ENCODE results near the gene DYNC1LI1.

DNA sequence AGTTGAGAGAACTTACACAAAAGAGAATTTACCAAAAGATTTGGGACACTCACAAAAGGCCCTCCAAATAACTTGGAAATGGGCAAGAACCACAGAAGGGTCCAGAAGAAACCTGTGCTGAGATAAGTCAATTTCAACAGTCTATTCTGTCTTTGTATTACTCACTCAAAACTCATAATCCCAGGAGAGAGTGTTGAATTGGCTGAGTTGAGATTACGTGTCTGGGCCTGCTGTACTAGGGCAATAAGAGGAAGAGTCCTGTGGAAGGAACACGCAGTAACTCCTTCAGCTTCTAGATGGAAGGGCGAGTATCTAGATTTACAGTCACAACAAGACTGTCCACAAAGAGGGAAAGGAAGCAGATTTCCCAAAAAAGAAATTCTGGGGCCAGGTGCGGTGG is 42.5 kb upstream of the DYNC1LI1 start:
- TF ChIP-seq EZH2 (IDR thresholded peaks at IDR 0.05; ENCODE audit: borderline replicate concordance, low read depth, low read length, severe bottlenecking), result no peak
- TF ChIP-seq, protein P1, sequence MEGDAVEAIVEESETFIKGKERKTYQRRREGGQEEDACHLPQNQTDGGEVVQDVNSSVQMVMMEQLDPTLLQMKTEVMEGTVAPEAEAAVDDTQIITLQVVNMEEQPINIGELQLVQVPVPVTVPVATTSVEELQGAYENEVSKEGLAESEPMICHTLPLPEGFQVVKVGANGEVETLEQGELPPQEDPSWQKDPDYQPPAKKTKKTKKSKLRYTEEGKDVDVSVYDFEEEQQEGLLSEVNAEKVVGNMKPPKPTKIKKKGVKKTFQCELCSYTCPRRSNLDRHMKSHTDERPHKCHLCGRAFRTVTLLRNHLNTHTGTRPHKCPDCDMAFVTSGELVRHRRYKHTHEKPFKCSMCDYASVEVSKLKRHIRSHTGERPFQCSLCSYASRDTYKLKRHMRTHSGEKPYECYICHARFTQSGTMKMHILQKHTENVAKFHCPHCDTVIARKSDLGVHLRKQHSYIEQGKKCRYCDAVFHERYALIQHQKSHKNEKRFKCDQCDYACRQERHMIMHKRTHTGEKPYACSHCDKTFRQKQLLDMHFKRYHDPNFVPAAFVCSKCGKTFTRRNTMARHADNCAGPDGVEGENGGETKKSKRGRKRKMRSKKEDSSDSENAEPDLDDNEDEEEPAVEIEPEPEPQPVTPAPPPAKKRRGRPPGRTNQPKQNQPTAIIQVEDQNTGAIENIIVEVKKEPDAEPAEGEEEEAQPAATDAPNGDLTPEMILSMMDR (IDR thresholded peaks at IDR 0.05; ENCODE audit: borderline replicate concordance, extremely low read depth, low read length, poor library complexity, severe bottlenecking), result no peak
